GM19463 (cell line): ENCODE measurements around the gene ANKRD23.

ENCODE experiments used
- ATAC-seq: cut with Tn5 transposase; IDR thresholded peaks from one replicate; pipeline ENCODE4 v1.9.1; 2021; ENCODE audit warnings: mild to moderate bottlenecking, moderate library complexity; ENCODE audit not compliant: unreplicated experiment

ANKRD23 gene

GRCh38 chr2:96877631-96878092 lies 33.8 kb upstream of the ANKRD23 start:
- ATAC-seq: no peak

GRCh38 chr2:96877042-96877451 lies 33.2 kb upstream of the ANKRD23 start:
- ATAC-seq: no peak

- no peak for ATAC-seq
Measured at GRCh38 chr2:96876269-96877041, 32.6 kb upstream of the ANKRD23 start.

- no peak for ATAC-seq
Measured at GRCh38 chr2:96875498-96876268, 31.9 kb upstream of the ANKRD23 start.

GRCh38 chr2:96874198-96874831 lies 30.5 kb upstream of the ANKRD23 start:
- peak; percentile 69 for ATAC-seq

- no peak for ATAC-seq
Measured at GRCh38 chr2:96873651-96874096, 29.9 kb upstream of the ANKRD23 start.

GRCh38 chr2:96872591-96873349 lies 28.9 kb upstream of the ANKRD23 start:
- no peak for ATAC-seq

GRCh38 chr2:96870626-96871255 lies 26.9 kb upstream of the ANKRD23 start:
- ATAC-seq: no peak

GRCh38 chr2:96869822-96870625 lies 26.2 kb upstream of the ANKRD23 start, which contains the start of gene SEMA4C:
Gene SEMA4C (minus strand): TSS chr2:96870080. CDS start chr2:96867886, 2,194 bp downstream.
- ATAC-seq: no peak

GRCh38 chr2:96869281-96869821 lies 25.5 kb upstream of the ANKRD23 start:
- ATAC-seq: peak; percentile 14

GRCh38 chr2:96868555-96869280 lies 24.9 kb upstream of the ANKRD23 start:
- peak; percentile 44 for ATAC-seq

GRCh38 chr2:96867756-96868554 lies 24.1 kb upstream of the ANKRD23 start:
- peak; percentile 19 for ATAC-seq

GRCh38 chr2:96866986-96867755 lies 23.4 kb upstream of the ANKRD23 start:
- ATAC-seq: no peak

GRCh38 chr2:96866586-96866985 lies 22.8 kb upstream of the ANKRD23 start:
- ATAC-seq: no peak

GRCh38 chr2:96866149-96866548 lies 22.3 kb upstream of the ANKRD23 start:
- no peak for ATAC-seq

- ATAC-seq: no peak
Measured at GRCh38 chr2:96865654-96866053, 21.8 kb upstream of the ANKRD23 start.
